AG10803 (cell line): Measurements from ENCODE around the gene NDUFA3.

Source experiments
- DNase-seq: peaks from one replicate; pipeline ENCODE4 v3.0.0; 2010; ENCODE audit warnings: low read depth
- H3K4me3 ChIP-seq: 2 replicates; pipeline ENCODE4 v1.5.1; 2011; ENCODE audit warnings: mild to moderate bottlenecking, low read length, control low read depth
- CTCF ChIP-seq: conservative IDR thresholded peaks from 2 replicates; pipeline ENCODE4 v1.5.1; 2011; ENCODE audit warnings: mild to moderate bottlenecking, low read length, control low read depth, inconsistent platforms

Gene NDUFA3

GRCh38 chr19:54102421-54103169, at the start of gene NDUFA3:
Gene NDUFA3 (plus strand): TSS chr19:54102855. CDS start chr19:54102879, 24 bp downstream.
- peak; percentile 98 for DNase-seq
- TF ChIP-seq CTCF: no peak

GRCh38 chr19:54062643-54063042, 40.0 kb upstream of the NDUFA3 start:
- no peak for DNase-seq
- no peak overlapping the region for H3K4me3 ChIP-seq
- no peak for TF ChIP-seq CTCF

More at GRCh38 chr19:54102421-54103169, at the start of gene NDUFA3:
- H3K4me3 ChIP-seq: peak within 1 kb of the TSS; percentile 96

GRCh38 chr19:54063350-54064116, 39.1 kb upstream of the NDUFA3 start, which contains the start of gene VSTM1:
Gene VSTM1 (minus strand): TSS chr19:54063897. CDS start chr19:54063777, 120 bp downstream.
- TF ChIP-seq CTCF: no peak
- H3K4me3 ChIP-seq: no peak within 1 kb of the TSS
- DNase-seq: no peak

- DNase-seq: no peak
- H3K4me3 ChIP-seq: no peak overlapping the region
- no peak for TF ChIP-seq CTCF
These were observed 33.2 kb upstream of the NDUFA3 start for GRCh38 chr19:54069470-54069869.

GRCh38 chr19:54073829-54074228, 28.8 kb upstream of the NDUFA3 start:
- no peak overlapping the region for H3K4me3 ChIP-seq
- TF ChIP-seq CTCF: no peak
- DNase-seq: no peak

- H3K4me3 ChIP-seq: no peak overlapping the region
- no peak for TF ChIP-seq CTCF
- DNase-seq: no peak
These were observed 27.8 kb upstream of the NDUFA3 start for GRCh38 chr19:54074851-54075250.

- H3K4me3 ChIP-seq: no peak overlapping the region
- DNase-seq: no peak
- TF ChIP-seq CTCF: no peak
These were observed 25.3 kb upstream of the NDUFA3 start for GRCh38 chr19:54077334-54077733.
